HG02763 (cell line): Measurements from ENCODE around the gene CLHC1.
A peak's percentile ranks its signal among the peaks of the same experiment; 100 is the strongest.
"Not testable (repeated sequence)": the region's sequence is repeated elsewhere in the genome, so short reads cannot be mapped to it uniquely, and the experiment has no call there.

Experiments
- ATAC-seq: cut with Tn5 transposase; IDR thresholded peaks from one replicate; pipeline ENCODE4 v1.9.1; 2021; ENCODE audit warnings: mild to moderate bottlenecking, moderate library complexity; ENCODE audit not compliant: unreplicated experiment

CLHC1 gene

DNA sequence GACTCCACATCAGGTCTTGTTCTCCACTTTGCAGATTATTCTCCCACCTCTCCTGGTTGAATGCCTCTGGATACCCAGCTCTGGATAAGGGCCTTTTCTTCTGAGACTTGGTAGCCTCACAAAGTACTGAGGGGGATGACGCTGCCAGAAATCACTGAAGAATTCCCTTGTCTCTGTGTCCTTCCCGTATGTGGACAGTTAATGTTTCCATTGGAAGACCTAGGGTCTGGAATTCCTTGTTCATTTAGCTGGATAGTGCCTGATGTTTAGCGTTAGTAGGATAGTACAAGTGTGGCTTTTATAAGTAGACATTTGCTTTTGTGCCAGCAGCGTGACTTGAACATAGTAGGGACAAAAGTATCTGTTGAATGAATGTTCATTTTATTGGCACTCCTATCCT, 76.9 kb downstream of the CLHC1 start:
- no peak for ATAC-seq

DNA sequence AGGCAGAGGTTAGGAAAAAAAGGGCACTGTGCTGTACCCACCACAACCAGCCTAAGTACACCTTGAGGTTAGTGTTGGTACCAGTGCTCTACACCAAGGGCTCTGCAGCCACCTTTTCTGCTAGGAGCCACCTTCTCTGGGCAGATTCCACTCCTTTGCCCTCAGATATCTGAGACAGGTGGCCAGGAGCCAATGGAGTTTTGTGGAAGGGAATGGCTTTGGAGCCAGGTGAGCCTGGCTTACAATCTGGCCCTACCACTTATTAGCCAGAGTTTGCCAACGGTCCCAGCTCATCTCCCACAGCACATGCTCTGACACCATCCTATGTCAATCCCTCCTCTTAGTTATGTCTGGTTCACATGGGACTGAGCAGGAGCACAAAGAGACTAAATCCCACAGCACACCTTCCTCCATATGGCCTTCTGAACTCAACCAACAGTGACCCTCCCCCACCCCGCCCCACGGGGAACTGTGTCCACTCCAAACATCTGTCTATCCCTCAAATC, 77.5 kb downstream of the CLHC1 start:
- ATAC-seq: no peak

DNA sequence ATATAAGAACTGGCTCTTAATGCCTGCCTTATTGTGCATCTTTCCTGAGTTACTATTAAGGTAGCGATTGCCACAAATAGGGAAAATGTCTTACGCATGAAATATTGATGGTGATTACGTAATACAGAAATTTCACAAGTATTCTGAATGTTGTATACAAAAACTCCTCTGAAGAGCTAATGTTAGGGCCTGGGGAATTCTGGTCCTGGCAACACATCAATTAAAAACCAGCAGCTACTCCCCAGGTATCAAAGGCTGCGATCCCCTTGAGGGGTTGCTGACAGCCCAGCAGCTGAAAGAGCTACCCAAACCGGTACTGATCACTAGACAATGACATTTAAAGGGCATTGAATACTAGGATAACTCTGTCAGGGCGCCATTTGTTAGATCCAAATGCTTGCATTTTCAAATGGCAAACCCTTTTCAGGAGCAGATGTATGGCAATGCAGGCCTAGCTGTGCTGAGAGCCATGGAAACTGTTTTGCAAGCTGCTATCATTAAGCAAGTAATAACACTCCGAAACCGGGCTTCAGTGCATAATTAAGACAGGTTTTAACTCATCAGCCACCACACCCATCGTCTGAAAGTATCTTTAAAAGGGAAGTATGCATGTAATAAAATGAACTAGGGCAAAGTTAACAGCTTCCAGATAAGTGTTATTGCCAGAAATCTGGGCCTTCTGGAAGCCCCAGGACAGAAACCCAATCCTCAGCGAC, 78.4 kb downstream of the CLHC1 start:
- no peak for ATAC-seq

DNA sequence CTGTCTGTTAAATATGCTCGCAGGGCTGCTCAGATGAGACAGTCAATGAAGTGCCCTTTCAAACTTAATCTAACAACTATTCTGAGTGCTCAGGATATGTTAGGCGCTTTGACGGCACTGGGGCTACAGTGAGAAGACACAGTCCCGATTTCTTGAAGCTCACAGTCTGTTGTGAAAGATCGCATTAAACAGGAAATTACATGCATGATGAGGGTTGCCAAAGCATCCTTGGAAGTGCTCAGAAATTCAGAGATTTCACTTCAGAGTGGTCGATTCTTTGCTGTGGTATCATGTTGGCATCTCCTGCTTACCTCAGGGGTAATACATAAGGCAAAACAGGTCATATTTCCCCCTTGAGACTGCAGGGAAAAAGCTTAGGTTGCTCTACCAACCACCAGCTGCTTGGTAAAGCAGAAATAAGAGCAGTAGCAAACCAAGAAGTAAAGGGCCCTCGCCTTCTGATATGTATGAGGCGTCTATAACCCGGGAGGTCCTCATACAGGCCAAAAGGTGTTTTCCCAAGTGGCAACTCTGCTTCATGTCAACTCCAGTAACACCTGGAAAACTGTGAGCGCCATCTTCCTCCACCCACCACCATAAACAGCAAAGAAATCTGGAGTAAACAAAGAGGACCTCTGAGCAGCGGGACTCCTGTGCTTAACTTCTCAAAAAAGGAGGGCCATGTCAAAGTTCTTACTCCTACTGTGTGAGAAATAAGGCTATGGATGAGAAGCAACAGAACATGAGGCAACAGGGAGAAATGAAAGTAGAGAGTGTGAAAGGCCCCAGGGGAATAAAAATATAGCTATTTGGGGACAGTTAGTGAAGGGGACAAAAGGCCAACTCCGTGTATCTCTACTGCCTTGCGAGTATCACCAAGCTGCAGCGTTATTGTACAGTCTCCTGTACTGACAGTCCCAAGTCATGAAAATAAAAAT, 79.3 kb downstream of the CLHC1 start:
- no peak for ATAC-seq

DNA sequence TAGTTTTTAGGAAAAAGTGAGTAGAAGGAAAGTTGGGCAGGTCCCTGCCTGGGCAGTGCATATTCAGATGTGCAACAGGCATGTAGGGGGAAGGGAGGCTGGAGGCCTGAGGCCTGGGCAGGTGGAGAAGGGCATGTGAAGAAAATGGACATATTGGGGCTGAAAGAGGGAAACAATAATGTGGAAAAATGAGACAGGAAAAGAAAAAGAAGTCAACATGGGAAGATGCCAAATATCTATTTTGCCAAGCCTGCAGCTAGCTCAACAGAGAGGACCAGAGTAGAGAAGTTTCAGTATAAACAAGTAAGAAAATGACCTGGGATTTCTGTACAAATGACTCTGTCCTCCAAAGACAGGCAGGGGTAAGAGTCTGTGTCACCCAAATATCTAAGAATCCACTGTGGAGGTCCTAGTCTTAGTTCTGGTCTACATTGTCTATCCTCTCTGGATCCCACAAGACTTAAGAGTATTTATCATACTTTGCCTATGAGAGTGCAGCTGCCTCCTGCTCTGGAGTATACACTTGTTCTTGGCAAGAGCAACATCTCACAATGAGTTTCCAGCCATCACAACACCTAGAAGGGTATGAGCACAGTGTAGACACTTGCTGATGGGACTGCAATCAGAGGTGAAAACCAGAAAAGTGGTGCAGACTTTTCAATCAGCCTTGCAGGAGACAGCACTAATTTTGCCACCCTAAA, 80.2 kb downstream of the CLHC1 start:
- no peak for ATAC-seq

DNA sequence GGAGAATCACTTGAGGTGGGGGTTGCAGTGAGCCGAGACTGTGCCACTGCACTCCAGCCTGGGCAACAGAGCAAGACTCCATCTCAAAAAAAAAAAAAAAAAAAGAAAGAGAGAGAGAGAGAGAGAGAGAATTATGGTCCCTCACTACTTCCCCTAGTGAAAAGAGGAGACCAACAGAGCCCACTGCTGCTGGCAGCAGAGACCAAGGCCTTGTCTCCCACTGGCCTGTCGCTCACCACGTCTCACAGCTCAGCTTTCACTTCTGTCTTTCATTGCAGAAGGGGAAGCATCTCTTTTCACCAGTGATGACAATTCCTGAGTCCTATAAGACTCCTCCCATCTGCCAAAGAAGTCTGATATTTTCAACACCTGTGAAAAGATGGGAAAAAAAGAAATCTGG, 81.3 kb downstream of the CLHC1 start:
- ATAC-seq: peak; percentile 70

DNA sequence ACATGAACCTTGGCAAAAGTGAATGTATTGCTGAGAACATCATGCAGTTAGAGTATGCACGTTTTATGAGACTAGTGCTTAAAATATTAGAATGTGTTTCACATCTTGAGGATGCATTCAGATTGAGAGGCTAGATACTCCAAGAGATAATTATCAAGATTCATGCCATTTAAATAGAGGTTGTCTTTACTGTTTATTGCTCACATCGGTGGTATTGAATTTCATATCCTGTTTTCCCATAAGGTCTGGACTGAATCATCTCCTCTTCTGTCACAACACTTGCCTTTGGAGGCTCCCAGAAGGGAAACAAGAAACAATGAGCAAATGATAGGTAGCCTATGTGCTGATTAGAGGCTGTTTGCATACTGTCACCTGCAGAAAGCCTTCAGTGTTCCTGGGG, 83.8 kb downstream of the CLHC1 start:
- ATAC-seq: no peak

DNA sequence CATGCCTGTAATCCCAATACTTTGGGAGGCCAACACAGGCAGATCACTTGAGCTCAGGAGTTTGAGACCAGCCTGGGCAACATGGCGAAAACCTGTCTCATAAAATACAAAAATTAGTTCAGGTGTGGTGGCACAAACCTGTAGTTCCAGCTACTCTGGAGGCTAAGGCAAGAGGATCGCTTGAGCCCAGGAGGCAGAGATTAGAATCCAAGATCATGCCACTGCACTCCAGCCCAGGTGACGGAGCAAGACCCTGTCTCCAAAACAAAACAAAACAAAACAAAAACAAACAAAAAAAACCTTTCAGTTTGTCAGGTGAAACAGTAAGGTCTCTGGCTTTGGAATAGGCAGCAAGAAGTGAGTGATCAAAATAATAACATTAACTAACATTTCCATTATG, 84.6 kb downstream of the CLHC1 start:
- no peak for ATAC-seq

DNA sequence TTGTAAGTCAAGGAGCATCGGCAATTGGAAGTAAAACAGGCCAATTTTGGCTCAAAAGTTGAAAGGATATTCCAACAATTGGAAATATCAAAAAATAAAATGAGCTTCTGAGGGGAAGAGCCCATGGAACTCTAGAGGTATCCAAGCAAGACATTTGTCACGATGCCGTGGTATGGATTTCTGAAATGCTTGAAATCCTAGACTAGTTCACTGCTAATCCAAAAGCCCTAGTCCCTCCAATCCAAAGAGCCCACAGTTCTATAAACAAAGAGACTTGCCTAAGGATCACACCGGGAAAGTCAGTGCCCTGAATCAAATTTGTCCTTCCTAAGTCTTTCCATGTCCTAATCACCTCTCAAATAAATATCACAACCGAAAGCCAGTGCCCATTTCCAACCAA, 85.1 kb downstream of the CLHC1 start:
- no peak for ATAC-seq

DNA sequence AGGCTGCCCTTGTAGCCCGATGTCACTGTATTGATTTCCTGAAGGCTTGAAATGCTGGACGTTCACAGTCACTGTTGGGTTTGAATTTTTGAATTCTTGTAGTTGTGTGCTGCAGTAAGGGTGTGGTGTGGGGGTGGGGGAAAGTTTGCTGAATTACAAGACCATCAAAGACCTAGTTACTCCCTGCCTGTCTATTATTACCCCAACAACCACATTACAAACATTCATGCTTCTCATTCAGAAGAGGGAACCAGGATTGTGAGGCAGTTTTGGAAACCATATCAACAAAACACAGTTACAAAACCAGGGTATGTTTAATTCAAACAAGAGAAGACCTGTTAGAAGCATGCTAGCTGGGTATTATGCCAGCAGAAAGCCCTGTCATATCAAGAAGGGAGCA, 85.8 kb downstream of the CLHC1 start:
- no peak for ATAC-seq

DNA sequence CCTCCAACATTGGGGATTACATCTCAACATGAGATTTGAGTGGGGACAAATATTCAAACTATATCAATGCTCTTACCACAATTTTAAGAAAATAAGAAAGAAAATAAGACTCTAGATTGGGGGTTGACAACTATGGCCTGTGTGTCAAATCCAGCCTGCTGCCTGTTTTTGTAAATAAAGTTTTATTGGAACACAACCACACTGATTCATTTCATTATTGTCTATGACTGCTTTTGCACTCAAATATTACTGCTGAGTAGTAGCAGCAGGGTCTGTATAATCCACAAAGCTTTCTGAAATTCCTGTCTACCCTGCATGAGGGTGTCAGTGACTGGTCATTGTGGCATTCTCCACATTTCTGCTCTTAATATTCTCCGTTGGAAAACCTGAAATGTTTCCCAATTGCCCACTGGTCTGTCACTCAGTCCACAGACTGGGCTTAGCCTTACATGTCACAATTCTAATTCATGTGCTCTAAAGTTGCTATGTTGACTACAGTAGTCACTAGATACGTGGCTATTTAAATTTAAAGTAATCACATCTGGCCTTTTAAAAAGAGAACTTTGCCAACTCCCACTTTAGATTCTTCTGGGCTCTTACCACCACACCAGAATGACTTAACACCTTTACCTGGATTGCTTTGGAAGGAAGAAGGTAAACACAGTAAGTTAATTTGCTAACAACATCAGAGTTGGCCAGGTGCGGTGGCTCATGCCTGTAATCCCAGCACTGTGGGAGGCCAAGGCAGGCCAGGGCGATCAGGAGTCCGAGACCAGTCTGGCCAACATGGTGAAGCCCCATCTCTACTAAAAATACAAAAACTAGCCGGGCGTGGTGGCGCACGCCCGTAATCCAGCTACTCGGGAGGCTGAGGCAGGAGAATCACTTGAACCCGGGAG, 86.9 kb downstream of the CLHC1 start:
- ATAC-seq: no peak

DNA sequence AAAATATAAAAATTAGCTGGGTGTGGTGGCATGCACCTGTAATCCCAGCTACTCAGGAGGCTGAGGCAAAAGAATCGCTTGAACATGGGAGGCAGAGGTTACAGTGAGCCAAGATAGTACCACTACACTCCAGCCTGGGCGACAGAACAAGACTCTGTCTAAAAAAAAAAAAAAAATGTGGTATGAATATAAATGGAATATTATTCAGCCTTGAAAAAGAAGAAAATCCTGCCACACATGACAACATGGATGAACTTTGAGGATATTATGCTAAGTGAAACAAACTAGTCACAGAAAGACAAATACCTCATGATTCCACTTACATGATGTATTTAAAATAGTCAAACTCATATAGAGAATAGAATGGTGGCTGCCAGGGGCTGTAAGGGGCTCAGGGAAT, 88.4 kb downstream of the CLHC1 start:
- not testable (repeated sequence) for ATAC-seq

DNA sequence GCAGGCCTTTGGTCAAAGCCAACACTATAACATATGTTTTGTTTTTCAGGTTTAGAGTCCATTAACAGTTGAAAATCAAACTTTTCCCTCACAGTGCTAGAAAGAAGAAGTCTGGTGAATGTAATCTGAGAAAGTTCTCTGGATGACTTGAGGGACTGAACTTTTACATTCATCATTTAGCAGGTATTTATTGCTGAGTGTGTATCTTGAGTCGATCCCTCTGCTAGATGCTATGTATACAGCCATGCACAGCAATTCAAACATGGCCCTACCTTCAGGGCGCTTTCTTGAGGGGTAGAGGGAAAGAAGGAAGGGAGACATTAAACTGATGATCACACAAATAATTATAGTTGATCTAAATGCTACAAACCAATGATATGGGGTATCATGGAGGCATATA, 89.6 kb downstream of the CLHC1 start:
- ATAC-seq: no peak

DNA sequence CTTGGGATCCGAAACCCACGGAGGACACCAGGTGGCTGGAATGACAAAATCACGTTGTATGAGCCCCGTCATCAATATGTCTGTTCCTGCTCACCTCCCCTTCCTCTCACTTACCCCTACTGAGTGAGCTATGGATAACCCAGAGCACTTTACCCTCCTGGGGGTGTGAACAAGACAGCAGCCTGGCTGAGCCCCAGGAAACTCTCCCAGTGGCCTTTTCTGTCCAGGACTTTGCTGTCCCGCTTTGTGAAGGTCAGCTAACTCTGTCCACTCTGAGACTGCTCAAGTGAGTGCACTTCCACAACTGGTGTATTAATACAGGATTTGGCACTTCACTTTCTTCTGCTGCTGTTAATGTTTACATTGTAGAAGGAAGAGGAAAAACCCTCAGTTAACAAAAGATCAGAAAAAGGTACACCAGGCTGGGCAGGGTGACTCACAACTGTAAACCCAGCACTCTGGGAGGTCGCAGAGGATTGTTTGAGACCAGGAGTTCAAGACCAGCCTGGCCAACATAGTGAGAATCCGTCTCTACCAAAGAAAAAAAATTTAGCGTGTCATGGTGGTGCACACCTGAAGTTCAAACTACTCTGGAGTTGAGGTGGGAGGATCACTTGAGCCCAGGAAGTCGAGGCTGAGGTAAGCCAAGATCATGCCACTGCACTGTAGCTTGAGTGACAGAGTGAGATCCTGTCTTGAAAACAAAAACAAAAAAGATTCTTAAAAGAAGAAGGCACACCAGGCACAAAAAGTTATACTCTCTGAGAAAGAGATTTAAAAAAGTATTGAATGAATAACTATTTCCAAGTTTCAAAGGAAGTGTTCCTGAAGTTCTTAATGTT, 90.3 kb downstream of the CLHC1 start:
- ATAC-seq: no peak

DNA sequence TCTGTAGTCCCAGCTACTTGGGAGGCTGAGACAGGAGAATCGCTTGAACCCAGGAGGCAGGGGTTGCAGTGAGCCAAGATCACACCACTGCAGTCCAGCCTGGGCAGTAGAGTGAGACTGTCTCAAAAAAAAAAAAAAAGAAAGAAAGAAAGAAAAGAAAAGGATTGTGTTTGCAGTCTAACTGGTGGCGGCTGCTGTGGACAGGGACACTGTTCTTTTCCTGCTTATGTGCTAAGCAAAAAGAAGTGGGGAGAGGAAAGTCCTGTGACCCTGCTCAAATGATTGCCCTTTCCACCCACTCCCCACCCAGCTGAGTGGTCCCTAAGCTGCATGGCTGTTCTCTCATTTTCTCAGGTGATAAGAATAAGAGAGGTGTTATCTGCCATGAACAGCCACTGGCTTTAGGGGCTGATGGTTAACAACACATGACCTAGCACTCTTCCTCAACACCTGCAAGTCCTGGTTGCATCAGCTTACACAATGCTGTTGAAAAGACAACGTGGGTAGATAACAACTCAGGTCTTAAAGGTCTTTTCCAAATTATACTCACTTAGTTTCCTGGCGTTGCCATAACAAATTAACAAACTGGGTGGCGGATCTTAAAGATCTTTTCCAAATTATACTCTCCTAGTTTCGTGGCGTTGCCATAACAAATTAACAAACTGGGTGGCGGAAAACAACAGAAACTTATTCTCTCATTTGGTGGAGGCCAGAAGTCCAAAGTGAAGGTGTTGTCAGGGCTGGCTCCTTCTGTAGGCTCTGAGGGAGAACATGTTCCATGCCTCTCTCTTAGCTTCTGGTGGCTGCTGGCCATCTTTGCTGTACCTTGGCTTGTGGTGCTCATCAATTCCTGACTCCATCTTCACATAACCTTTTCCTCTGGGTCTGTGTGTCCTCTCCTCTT, 91.5 kb downstream of the CLHC1 start:
- no peak for ATAC-seq

DNA sequence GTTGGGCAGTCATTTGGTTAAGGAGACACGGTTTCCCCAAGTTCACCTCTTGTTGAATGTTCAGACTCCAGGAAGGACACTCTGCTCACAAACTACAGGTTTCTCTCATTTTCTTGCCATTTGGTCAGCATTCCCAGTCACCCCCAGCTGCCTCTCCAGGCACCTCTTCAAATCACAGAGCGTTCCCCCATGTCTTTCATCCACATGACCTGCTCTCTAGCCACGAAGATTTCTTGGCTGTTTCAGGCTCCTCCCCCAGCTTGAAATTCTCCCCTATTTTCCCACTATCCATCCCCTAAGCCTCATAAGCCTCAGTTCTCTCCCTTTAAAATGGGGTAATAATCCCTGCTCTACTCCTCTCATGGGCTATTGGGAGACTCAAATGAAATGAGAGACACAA, 92.8 kb downstream of the CLHC1 start:
- ATAC-seq: no peak

DNA sequence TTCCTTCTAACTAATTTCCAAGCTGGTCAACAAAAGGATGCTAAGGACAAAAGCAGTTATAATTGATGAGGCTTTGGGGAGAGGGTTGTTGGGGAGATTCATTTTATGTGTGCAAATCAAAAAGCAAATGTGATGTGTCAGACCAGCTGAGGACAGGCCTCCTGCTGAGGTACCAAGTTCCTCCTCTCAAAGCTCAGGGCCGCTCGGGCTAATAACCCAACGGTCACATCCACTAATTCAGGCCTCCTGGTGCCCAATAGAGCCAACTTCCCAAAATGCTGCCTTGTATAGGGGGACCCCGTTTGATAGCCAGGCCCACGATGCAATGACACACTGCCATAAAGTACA, 93.2 kb downstream of the CLHC1 start:
- no peak for ATAC-seq

DNA sequence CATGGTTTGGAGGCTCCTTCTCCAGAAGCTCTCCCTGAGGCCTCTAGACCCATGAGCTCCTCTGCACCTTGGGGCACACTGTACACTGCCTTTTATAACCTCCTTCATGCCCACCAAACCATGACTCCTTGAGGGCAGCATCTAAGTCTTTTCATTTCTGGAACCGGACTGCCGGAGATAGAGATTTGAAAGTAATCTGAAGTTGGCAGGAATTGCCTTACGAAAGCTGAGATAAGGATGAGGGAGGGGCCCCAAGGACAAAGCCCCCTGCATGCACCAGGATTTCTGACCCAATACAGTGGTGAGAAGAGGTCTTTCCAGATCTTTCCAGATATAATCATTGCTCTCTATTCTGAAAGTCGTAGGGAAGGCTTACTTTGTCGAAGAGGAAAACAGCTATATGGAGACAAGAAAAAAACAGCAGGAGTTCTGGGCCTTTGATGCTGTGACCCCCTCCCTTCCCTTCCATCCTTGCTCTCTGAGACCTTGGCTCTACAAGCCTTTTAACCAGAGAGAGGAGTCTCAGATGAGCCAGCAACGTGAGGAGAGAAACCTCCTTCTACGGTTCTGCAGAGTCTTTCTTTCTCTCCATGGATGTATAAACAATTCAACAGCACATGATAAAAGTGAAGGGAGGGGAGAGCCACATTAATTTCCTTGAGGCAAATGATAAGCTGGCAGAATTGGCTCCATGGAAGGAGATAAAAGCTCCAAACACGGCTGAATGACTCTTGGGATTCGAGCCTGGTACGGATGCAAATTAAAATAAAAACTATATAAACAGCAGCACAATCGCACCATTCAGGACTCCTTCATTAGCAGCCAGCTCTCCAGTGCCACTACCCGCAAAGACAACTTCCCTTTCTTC, 93.8 kb downstream of the CLHC1 start:
- no peak for ATAC-seq
